DND-41 (cell line): ENCODE measurements around the gene DBX1.

Source experiments
- EZH2 ChIP-seq: IDR thresholded peaks from 3 replicates; pipeline ENCODE4 v1.6.1; 2012; ENCODE audit warnings: borderline replicate concordance, low read depth, mild to moderate bottlenecking, moderate library complexity, low read length, inconsistent platforms; ENCODE audit not compliant: severe bottlenecking
- TF ChIP-seq, protein P1 (sequence below): IDR thresholded peaks from 2 replicates; pipeline ENCODE4 v1.5.1; 2012; ENCODE audit warnings: borderline replicate concordance, low read length, moderate library complexity, mild to moderate bottlenecking; ENCODE audit not compliant: poor library complexity, severe bottlenecking; ENCODE audit errors: extremely low read depth

- TF ChIP-seq, protein P1, sequence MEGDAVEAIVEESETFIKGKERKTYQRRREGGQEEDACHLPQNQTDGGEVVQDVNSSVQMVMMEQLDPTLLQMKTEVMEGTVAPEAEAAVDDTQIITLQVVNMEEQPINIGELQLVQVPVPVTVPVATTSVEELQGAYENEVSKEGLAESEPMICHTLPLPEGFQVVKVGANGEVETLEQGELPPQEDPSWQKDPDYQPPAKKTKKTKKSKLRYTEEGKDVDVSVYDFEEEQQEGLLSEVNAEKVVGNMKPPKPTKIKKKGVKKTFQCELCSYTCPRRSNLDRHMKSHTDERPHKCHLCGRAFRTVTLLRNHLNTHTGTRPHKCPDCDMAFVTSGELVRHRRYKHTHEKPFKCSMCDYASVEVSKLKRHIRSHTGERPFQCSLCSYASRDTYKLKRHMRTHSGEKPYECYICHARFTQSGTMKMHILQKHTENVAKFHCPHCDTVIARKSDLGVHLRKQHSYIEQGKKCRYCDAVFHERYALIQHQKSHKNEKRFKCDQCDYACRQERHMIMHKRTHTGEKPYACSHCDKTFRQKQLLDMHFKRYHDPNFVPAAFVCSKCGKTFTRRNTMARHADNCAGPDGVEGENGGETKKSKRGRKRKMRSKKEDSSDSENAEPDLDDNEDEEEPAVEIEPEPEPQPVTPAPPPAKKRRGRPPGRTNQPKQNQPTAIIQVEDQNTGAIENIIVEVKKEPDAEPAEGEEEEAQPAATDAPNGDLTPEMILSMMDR, result no peak
- TF ChIP-seq EZH2, result no peak
Measured at GRCh38 chr11:20204681-20205080, 44.4 kb upstream of the DBX1 start.
